NCI-H345 treated with DMSO at 0.1 percent for 48 hours (cell line): ENCODE data around the gene TOR1AIP1.
A peak's percentile ranks its signal among the peaks of the same experiment; 100 is the strongest.

Experiments used
- DNase-seq: peaks from one replicate; lab custom pipeline; 2025; ENCODE audit not compliant: unreplicated experiment; lab: John Stamatoyannopoulos, UW

TOR1AIP1 gene

GRCh38 chr1:179879797-179880196, 2.3 kb upstream of the TOR1AIP1 start:
- no peak for DNase-seq

GRCh38 chr1:179881642-179882252, 338 bp upstream of the TOR1AIP1 start:
- peak; percentile 81 for DNase-seq

GRCh38 chr1:179883040-179883744, 1.1 kb downstream of the TOR1AIP1 start:
- no peak for DNase-seq

- DNase-seq: no peak
Measured at GRCh38 chr1:179883745-179884138, 1.7 kb downstream of the TOR1AIP1 start.

GRCh38 chr1:179888071-179888470, 6.0 kb downstream of the TOR1AIP1 start:
- DNase-seq: no peak

DNA sequence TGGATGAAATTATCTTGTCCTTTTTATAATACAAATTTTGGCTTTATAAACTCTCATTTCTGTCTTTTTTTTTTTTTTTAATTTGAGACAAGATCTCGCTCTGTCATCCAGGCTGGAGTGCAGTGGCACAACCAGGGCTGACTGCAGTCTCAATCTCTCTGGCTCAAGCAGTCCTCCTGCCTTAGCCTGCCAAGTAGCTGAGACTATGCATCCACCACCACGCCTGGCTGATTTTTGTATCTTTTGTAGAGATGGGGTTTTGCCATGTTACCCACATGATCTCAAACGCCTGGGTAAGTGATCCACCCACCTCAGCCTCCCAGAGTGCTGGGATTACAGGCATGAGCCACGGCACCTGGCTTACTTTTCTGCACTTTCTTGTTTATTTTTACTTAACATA, 7.5 kb downstream of the TOR1AIP1 start:
- DNase-seq: no peak

DNA sequence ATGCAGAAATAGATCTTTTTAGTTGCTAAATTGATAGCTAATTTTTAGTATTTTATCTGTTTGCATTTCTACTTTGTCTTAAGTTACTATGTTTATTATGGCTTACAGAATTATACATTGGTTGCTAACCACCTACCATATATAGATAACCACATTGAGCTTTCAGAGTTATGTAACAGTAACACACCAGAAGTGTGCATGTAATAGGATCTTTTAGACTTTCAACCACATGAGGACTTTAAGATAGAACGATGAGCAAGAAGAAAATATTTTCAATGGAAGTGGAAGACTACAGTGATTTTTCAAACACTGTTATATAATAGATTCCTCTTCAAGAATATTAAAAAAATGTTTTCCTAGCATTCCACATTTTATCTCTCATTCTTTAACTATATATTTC, 28.8 kb downstream of the TOR1AIP1 start:
- no peak for DNase-seq

GRCh38 chr1:179911812-179912211, 29.7 kb downstream of the TOR1AIP1 start:
- DNase-seq: no peak

DNA sequence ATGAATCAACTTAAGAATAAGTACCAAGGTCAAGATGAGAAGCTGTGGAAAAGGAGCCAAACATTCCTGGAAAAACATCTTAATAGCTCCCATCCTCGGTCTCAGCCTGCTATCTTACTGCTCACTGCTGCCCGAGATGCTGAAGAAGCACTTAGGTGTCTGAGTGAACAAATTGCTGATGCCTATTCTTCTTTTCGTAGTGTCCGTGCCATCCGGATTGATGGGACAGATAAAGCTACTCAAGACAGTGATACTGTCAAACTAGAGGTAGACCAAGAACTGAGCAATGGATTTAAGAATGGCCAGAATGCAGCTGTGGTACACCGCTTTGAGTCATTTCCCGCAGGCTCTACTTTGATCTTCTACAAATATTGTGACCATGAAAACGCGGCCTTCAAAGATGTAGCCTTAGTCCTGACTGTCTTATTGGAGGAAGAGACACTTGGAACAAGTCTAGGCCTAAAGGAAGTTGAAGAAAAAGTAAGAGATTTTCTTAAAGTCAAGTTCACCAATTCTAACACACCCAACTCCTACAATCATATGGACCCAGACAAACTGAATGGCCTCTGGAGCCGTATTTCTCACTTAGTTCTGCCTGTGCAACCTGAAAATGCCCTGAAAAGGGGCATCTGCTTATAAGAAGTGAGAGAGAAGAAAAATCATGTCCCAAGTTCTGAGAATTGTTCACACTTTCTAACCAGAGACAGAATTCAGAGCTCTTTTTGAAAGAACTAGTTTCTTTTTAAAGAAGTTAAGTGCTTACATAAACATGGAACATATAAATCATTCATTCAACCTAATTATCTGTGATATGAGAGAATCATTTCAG, 35.7 kb downstream of the TOR1AIP1 start:
- no peak for DNase-seq

GRCh38 chr1:179921472-179921871, 39.4 kb downstream of the TOR1AIP1 start:
- DNase-seq: no peak

DNA sequence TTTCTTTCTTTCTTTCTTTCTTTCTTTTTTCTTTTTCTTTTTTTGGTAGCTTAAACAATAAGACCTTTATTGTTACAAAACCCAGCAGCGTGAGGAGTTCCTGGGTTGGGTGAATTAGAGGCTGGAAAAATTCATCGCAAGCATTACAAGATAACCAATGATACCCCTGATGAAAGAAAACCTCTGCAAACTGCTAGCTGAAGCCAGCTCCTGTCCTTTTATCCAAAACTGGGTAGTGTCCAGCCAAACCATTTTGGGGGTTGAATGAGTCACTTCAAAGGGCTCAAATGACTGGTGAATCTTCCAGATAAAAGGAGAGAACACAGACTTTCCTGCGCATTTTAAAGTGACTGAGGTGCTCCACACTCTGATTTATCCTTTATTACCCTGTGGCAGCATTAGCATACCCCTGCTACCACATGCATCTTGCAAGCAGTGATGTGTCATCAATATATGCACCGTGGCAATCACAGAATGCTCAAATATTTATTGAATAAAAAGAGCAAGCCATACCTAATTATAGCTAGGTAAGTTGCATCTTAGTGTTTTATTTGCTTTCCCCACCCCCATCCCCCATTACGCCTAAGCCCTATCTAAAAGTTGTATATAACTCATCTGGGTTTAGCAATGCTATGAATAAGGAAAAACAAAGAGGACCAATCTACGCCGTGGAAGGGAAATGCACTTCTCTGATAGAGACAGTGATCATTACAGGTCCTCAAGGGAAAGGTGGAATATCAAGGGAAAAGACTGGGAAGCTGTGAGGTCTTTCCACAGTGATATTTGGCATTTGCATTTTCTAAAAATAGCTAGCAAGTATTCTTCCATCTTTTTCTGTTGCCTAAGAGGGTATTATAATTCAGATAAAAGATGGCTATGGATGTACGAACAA, 40.1 kb downstream of the TOR1AIP1 start:
- DNase-seq: no peak

DNA sequence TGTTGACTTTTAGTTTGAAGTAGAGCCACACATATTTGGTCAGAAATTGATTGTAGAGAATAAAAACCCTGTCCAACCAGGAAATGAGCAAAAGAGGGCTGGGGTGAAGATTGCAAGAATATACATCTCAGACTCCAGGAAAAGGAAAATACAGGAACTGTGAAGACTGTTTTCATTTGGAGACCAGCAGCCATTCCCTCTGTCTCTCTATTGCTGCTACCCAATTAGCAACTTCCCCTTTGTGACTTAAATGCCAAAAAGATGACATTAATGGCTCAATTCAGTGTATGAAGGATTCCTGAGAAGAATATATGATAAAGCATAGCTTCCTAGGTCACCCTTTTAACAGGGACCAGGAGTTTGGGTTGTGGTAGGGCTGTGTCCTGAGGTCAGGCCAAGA, 40.9 kb downstream of the TOR1AIP1 start:
- no peak for DNase-seq

DNA sequence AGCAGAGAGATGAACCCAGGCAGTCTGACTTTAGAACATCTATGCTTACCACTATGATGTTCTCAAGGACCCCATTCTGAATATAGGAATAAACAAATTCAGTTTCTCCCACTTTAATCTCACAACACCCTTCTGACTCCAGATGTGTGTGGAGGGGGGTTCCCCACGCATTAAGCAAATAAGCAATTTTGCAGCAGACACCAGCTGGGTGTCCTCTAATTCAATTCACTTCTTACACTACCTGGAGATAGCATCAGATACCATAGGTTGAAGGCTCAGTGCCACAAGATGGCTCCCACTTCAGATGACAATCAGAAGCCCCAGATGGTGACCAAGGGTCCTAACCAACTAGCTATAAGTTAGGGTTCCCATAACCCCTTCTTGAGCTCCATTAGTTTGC, 42.2 kb downstream of the TOR1AIP1 start:
- DNase-seq: no peak

GRCh38 chr1:179925302-179925701, 43.2 kb downstream of the TOR1AIP1 start:
- no peak for DNase-seq

GRCh38 chr1:179925922-179926849, 44.1 kb downstream of the TOR1AIP1 start:
- DNase-seq: no peak

DNA sequence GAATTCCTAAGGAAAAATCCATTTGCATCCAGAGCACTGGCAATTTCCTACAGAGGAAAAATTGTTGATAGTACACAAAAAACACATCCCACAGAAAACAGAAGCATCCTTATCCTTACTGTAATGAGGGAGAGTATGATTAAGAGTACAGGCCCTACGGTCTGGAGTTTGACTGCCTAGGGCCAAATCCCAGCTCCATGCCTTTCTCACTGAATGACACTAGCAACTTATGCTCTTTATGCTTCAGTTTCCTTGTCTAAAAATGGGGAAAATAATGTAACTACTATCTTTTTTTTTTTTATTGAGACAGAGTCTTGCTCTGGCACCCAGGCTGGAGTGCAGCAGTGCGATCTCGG, 44.7 kb downstream of the TOR1AIP1 start:
- DNase-seq: no peak

DNA sequence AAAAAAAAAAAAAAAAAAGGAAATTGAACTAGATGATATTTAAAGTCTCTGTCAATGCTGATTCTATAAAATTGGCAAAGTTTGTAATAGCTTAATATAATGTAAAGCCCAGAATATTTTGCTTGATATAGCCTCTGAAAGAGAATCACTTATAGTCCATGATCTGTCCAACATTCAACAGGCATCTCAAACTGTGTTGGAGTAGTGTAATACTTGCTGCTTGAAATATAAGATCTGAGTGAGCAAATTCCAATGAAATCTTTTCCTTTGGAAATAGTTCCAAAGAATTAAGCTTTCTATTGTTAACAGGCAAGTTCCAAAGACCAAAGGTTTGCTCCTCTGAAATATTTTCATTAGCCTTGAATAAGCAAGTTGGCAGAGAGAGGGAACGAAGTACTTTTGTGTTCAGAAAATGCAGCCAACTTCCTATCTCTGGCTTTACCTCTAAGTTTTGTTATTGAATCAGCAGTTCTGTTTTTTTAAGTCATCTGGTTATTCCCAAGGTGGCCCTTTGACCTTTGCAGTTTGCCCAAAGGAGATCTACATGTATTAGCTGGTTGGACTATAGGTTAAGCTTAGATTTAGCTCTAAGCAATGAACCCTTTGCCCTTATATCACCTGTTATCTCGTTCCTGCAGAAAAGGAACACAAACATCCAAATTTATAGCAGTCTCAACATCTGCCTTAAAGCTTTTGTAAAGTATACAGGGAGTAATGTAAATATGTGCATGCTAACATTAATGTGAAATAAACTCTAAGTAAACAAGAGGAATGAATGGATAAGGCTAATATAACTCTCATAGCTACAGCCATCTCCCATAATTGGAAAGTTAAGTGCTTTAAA, 48.1 kb downstream of the TOR1AIP1 start:
- no peak for DNase-seq

GRCh38 chr1:179930867-179931266, 48.8 kb downstream of the TOR1AIP1 start:
- DNase-seq: no peak

GRCh38 chr1:179933219-179933618, 51.1 kb downstream of the TOR1AIP1 start:
- DNase-seq: no peak
